ENCODE measurements around the gene PDCL2. TPM values are rescaled to one million over a fixed set of nuclear protein-coding genes. Genes with fewer than 3 reads are reported as not detected.

Gene PDCL2
- total RNA-seq, 1 donor from 2014 or later: not detected

DNA sequence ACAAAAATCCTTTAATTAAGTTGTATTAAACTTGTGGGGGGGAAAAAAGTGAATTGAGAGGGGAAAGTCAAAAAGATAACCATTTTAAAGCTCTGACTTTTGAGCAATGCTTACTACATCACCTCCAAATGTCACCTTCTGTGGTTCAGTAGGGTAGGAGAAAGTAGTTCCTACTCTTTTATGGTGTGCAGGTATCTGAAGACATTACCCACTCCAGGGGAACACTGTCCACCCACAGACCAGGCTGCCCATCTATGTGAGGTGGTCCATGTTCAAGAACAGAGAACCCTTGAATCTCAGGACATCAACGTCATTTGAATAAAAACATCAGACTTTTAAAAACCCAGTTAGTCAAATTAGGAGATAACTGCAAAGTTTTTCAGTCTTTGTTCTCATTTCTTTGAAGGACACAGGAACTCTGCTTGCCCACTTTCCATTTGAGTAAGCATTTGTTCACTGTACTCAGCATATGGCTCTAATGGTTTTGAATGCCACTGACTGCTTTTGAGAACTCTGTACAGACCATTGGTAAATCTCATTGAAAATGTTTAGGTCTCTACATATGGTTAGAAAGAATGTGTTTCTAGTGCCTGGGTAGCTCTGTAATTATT is 25.6 kb upstream of the PDCL2 start:
- H3K36me3 Mint-ChIP-seq (ENCODE audit: insufficient read depth): peaks cover 1% of the 10 kb centered on the region
- no peaks in the 10 kb centered on the region for H3K4me1 Mint-ChIP-seq (ENCODE audit: low read depth)
- peaks cover 5% of the 10 kb centered on the region for H3K27me3 Mint-ChIP-seq
- no peaks in the 10 kb centered on the region for H3K9me3 Mint-ChIP-seq (ENCODE audit: low read depth)
- no peak overlapping the region for H3K4me3 Mint-ChIP-seq (ENCODE audit: low read depth)
- no peak for TF ChIP-seq CTCF (IDR thresholded peaks at IDR 0.05; ENCODE audit: unreplicated experiment)
- DNase-seq (ENCODE audit: low spot score, unreplicated experiment): no peak
- H3K27ac Mint-ChIP-seq: no peak overlapping the region

GRCh38 chr4:55615008-55615407 is 23.0 kb upstream of the PDCL2 start:
- DNase-seq (ENCODE audit: low spot score, unreplicated experiment): no peak
- TF ChIP-seq CTCF (IDR thresholded peaks at IDR 0.05; ENCODE audit: unreplicated experiment): no peak
- Mint-ChIP-seq H3K27me3 (peaks cover 5% of the 10 kb centered on the region), H3K27ac (no peak overlapping the region), H3K36me3 (ENCODE audit: insufficient read depth) (peaks cover 1% of the 10 kb centered on the region), H3K9me3 (ENCODE audit: low read depth) (no peaks in the 10 kb centered on the region), H3K4me1 (ENCODE audit: low read depth) (no peaks in the 10 kb centered on the region), H3K4me3 (ENCODE audit: low read depth) (no peak overlapping the region)

GRCh38 chr4:55613621-55614020 is 21.6 kb upstream of the PDCL2 start:
- no peak for TF ChIP-seq CTCF (IDR thresholded peaks at IDR 0.05; ENCODE audit: unreplicated experiment)
- H3K27ac Mint-ChIP-seq: no peak overlapping the region
- H3K36me3 Mint-ChIP-seq (ENCODE audit: insufficient read depth): no peaks in the 10 kb centered on the region
- peaks cover 5% of the 10 kb centered on the region for H3K27me3 Mint-ChIP-seq
- H3K9me3 Mint-ChIP-seq (ENCODE audit: low read depth): no peaks in the 10 kb centered on the region
- DNase-seq (ENCODE audit: low spot score, unreplicated experiment): no peak
- no peak overlapping the region for H3K4me3 Mint-ChIP-seq (ENCODE audit: low read depth)
- no peaks in the 10 kb centered on the region for H3K4me1 Mint-ChIP-seq (ENCODE audit: low read depth)

DNA sequence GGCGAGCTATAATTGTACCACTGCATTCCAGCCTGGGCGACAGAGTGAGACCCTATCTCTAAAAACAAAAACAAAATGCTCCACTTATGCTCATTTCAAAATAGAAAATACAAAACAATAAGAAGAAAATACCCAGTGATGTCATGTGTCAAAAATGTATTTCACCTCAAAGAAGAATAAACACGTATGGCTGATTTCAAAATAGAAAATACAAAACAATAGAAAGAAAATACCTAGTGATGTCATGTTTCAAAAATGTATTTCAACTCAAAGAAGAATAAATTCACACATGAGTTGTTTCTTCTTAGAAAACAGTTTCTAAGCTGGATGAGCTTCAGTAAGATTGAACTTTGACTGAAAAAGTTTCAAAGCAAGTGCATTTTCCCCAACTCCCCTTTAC is 20.3 kb upstream of the PDCL2 start:
- TF ChIP-seq CTCF (IDR thresholded peaks at IDR 0.05; ENCODE audit: unreplicated experiment): no peak
- DNase-seq (ENCODE audit: low spot score, unreplicated experiment): no peak
- H3K36me3 Mint-ChIP-seq (ENCODE audit: insufficient read depth): no peaks in the 10 kb centered on the region
- no peak overlapping the region for H3K4me3 Mint-ChIP-seq (ENCODE audit: low read depth)
- no peaks in the 10 kb centered on the region for H3K9me3 Mint-ChIP-seq (ENCODE audit: low read depth)
- H3K4me1 Mint-ChIP-seq (ENCODE audit: low read depth): no peaks in the 10 kb centered on the region
- H3K27ac Mint-ChIP-seq: no peak overlapping the region
- peaks cover 1% of the 10 kb centered on the region for H3K27me3 Mint-ChIP-seq

DNA sequence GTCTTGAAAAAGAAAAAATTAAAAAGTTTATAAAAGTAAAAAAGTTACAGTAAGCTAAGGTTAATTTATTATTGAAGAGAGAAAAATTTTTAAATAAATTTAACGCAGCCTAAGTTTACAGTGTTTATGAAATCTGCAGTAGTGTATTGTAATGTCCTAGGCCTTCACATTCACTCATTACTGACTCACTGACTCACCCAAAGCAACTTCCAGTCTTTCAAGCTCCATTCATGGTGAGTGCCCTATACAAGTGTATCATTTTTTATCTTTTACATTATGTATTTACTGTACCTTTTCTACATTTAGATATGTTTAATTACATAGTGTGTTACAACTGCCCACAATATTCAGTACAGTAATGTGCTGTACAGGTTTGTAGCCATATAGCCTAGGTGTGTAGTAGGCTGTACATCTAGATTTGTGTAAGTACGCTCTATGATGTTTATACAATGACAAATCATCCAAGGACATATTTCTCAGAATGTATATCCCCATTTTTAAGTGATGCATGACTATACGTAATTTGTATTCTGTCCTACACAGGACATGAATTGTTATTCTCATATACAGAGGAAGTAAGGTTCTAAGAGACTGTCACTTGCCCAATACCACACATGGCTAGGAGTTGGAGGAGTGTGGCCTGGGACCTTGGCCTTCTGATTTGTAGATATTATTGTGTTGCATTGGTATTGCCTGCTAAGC is 19.5 kb upstream of the PDCL2 start:
- Mint-ChIP-seq H3K9me3 (ENCODE audit: low read depth) (no peaks in the 10 kb centered on the region), H3K27me3 (no peaks in the 10 kb centered on the region), H3K27ac (no peak overlapping the region), H3K4me1 (ENCODE audit: low read depth) (no peaks in the 10 kb centered on the region), H3K4me3 (ENCODE audit: low read depth) (no peak overlapping the region), H3K36me3 (ENCODE audit: insufficient read depth) (no peaks in the 10 kb centered on the region)
- DNase-seq (ENCODE audit: low spot score, unreplicated experiment): no peak
- TF ChIP-seq CTCF (IDR thresholded peaks at IDR 0.05; ENCODE audit: unreplicated experiment): no peak
